Brain microvascular endothelial cell (primary cell): Measurements from ENCODE around the gene GMDS.

Source experiments
- DNase-seq: peaks from one replicate; pipeline ENCODE4 v3.0.0-alpha.2; 2020
- H3K27ac ChIP-seq: fragments of 250-450 bp; sonication (Bioruptor Pico); 2 replicates; pipeline ENCODE4 v1.5.1; 2020; ENCODE audit warnings: mild to moderate bottlenecking, moderate library complexity
- H3K27me3 ChIP-seq: fragments of 250-450 bp; sonication (Bioruptor Pico); replicated peaks from 2 replicates; pipeline ENCODE4 v1.5.1; 2020; ENCODE audit warnings: mild to moderate bottlenecking
- H3K36me3 ChIP-seq: fragments of 250-450 bp; sonication (Bioruptor Pico); replicated peaks from 2 replicates; pipeline ENCODE4 v1.5.1; 2020; ENCODE audit warnings: mild to moderate bottlenecking
- H3K4me3 ChIP-seq: 2 replicates; pipeline ENCODE4 v1.5.1; 2011; ENCODE audit warnings: low read depth, mild to moderate bottlenecking, control low read depth, low read length, moderate library complexity
- in situ Hi-C: cut with HindIII; loops from 2 replicates; pipeline ENCODE4 v1.10.0; 2017; ENCODE audit warnings: low sequenced_read_pairs, low pct_ligation_motif_present
- TF ChIP-seq, protein P1 (sequence below): IDR thresholded peaks from 2 replicates; pipeline ENCODE4 v1.5.1; 2011; ENCODE audit warnings: low read depth, mild to moderate bottlenecking, moderate library complexity, low read length, control low read depth, inconsistent platforms; ENCODE audit errors: missing control alignments

Gene GMDS

DNA sequence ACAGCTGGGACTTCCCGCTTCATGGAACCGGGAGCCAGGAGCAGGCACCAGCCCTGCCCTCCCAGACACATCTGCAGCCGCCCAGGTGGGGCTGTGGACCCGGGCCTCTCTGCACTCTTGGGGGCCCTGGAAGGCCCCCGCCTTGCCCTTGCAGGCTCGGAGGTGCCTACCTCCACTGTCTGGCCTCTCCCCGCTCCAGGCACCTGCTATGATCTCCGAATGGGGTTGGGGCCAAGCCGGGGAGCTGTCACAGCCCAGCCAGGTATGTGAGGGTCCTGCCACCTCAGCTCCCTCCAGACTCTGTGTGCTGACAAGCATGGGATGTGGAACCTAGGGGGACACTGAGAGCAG, 54.0 kb downstream of the GMDS start:
- Histone ChIP-seq H3K27ac (no peak overlapping the region), H3K4me3 (no peak overlapping the region), H3K36me3 (no peaks in the 10 kb centered on the region), H3K27me3 (no peaks in the 10 kb centered on the region)
- in situ Hi-C loops, result no loop called here
- TF ChIP-seq, protein P1, sequence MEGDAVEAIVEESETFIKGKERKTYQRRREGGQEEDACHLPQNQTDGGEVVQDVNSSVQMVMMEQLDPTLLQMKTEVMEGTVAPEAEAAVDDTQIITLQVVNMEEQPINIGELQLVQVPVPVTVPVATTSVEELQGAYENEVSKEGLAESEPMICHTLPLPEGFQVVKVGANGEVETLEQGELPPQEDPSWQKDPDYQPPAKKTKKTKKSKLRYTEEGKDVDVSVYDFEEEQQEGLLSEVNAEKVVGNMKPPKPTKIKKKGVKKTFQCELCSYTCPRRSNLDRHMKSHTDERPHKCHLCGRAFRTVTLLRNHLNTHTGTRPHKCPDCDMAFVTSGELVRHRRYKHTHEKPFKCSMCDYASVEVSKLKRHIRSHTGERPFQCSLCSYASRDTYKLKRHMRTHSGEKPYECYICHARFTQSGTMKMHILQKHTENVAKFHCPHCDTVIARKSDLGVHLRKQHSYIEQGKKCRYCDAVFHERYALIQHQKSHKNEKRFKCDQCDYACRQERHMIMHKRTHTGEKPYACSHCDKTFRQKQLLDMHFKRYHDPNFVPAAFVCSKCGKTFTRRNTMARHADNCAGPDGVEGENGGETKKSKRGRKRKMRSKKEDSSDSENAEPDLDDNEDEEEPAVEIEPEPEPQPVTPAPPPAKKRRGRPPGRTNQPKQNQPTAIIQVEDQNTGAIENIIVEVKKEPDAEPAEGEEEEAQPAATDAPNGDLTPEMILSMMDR, result no peak
- DNase-seq, result no peak

DNA sequence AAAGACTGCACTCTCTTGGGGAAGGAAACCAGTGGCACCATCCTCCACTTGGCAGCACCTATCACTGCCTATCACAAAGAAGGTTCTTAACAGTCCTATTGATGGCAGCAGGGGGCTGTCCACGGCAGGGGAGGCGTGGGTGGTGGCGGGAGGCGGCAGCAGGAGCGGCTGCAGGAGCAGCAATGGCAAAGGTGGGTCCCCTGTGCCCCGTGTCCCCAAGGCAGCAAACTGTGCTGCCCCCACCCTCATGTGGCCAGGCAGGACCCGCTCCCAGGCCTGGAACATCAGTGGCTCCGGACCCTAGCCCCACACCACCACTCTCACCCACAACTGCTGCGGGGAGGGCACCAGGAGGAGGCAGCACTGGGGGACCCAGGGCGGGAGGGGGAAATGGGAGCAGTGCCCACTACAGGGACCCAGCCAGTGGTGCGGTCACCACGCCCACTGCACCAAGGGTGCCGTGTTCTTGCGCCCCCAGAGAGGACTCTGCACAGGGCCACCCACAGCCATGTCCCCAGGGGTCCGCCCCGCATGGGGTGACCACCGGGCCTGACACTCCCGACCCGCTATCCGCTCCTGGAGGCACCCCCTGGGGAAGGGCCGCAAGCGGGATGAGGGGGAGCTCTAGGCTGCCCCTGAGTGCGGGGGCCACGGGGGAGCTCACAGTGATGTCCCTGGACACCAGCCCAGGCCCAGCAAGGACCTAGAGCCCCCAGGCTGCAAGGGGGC, 54.6 kb downstream of the GMDS start:
- Histone ChIP-seq H3K27me3 (no peaks in the 10 kb centered on the region), H3K4me3 (no peak overlapping the region), H3K36me3 (no peaks in the 10 kb centered on the region), H3K27ac (no peak overlapping the region)
- DNase-seq, result no peak
- in situ Hi-C loops, result no loop called here
- TF ChIP-seq, protein P1, result no peak

DNA sequence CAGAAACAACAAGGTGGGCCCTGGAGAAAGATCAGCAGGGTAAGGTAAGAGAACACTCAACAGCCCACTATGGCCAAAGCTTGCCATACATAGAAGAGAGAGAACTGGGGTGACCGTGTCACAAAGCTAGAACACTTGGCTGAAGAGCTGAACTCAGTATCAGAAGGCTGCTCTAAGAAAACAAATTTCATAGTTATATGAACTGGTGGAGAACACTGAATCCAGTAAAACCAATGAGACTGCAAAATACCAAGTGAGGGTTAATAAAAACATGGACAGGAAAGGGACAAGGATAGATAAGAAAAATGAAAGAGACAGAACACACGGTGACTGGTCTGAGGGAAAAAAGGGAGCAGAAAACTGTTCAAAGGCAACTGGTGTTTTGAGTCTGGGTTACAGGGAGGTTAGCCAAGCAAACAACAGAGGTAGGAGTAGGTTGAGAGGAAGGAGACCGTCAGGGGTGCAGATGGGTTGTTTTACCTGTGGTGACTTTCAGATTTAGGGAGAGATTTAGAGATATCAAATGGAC, 56.5 kb downstream of the GMDS start:
- Histone ChIP-seq H3K27me3 (no peaks in the 10 kb centered on the region), H3K27ac (no peak overlapping the region), H3K36me3 (no peaks in the 10 kb centered on the region), H3K4me3 (no peak overlapping the region)
- DNase-seq, result no peak
- TF ChIP-seq, protein P1, result no peak
- in situ Hi-C loops, result no loop called here

DNA sequence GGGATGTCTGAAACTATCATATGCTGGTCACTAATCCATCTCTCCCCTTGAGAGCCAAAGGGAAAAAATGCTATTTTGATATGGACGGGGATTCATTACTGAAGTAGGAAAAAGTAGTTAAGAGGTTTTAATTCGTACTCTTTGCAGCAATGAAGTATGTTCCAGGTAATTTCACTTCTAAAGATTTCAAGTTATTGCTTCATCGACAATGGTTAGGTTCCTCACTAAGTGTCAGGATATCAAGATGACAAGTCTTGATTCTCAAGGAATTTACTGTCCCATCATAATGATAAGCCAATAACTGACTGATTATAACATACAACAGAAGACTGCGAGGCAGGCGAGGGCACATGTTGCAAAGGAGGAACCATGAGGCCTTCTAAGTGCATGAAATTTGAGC, 57.0 kb downstream of the GMDS start:
- no peaks in the 10 kb centered on the region for H3K27me3 ChIP-seq
- no peak overlapping the region for H3K27ac ChIP-seq
- TF ChIP-seq, protein P1, result no peak
- no peak overlapping the region for H3K4me3 ChIP-seq
- DNase-seq, result no peak
- no peaks in the 10 kb centered on the region for H3K36me3 ChIP-seq
- in situ Hi-C loops, result no loop called here

DNA sequence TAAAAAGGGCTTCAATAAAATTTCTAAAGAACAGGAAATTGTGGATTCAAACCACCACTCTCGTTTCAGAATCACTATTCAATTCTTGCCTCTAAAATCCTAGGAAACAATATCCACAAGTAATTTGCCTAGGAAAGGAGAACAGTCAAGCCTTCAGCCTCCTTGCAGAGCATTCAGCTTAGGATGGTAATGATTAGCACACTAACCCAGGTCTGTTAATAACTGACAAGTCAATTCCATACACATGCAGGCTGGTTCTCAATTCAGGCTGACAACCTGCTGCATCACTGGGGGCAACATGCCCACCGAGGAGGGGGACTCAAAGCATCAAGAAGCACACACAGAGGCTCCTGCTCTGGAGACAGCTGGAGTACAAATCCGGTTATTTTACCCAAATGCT, 57.6 kb downstream of the GMDS start:
- TF ChIP-seq, protein P1, result no peak
- H3K27me3 ChIP-seq, result no peaks in the 10 kb centered on the region
- no peak overlapping the region for H3K4me3 ChIP-seq
- no peak for DNase-seq
- H3K36me3 ChIP-seq, result no peaks in the 10 kb centered on the region
- in situ Hi-C loops, result no loop called here
- H3K27ac ChIP-seq, result no peak overlapping the region

DNA sequence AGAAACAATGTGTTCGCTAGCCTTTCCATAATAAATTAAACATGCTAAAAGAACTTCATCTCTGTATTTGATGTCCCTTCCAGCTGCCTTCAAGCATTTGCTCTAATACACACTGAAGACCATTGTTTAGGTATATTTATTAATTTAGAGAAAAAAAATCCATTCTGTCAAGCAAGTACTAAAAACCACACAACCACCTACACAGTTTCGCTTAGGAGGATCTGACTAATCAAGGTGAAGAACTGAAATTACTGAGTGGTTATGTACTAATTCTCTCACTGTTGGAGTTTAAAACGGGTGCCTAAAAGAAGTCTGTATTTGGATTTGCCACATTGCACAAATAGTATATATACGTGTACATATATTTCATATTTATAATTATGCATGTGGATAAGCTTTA, 58.9 kb downstream of the GMDS start:
- Histone ChIP-seq H3K27me3 (no peaks in the 10 kb centered on the region), H3K27ac (no peak overlapping the region), H3K4me3 (no peak overlapping the region), H3K36me3 (no peaks in the 10 kb centered on the region)
- TF ChIP-seq, protein P1, result no peak
- no peak for DNase-seq
- in situ Hi-C loops, result no loop called here
